Activated CD8-positive, alpha-beta memory T cell treated with anti-CD3 and anti-CD28 coated beads, Interleukin-2, amount 50 U/mL, for 48 hours (primary cell): ENCODE measurements around the gene HPN.
"Not testable (repeated sequence)": the region's sequence is repeated elsewhere in the genome, so short reads cannot be mapped to it uniquely, and the experiment has no call there.

Experiments
- DNase-seq: peaks from one replicate; pipeline ENCODE4 v3.0.0-alpha.2; 2020

Gene HPN

GRCh38 chr19:35044317-35045117 lies 3.0 kb downstream of the HPN start:
- peak; percentile 92 for DNase-seq

- peak; percentile 65 for DNase-seq
These were observed 4.3 kb downstream of the HPN start for GRCh38 chr19:35045667-35046300.

- no peak for DNase-seq
These were observed 4.9 kb downstream of the HPN start for GRCh38 chr19:35046461-35046860.

GRCh38 chr19:35048911-35049411 lies 7.4 kb downstream of the HPN start:
- no peak for DNase-seq

- no peak for DNase-seq
These were observed 7.9 kb downstream of the HPN start for GRCh38 chr19:35049456-35049855.

- DNase-seq = not testable (repeated sequence)
These were observed 9.1 kb downstream of the HPN start for GRCh38 chr19:35050662-35051061.

GRCh38 chr19:35051268-35051667 lies 9.7 kb downstream of the HPN start:
- DNase-seq = not testable (repeated sequence)

GRCh38 chr19:35051796-35052195 lies 10.3 kb downstream of the HPN start:
- DNase-seq = no peak

GRCh38 chr19:35052599-35053190 lies 11.2 kb downstream of the HPN start:
- DNase-seq = no peak

- no peak for DNase-seq
These were observed 12.3 kb downstream of the HPN start for GRCh38 chr19:35053667-35054293.

GRCh38 chr19:35054626-35055025 lies 13.1 kb downstream of the HPN start:
- no peak for DNase-seq

- no peak for DNase-seq
These were observed 14.2 kb downstream of the HPN start for GRCh38 chr19:35055715-35056179.

- no peak for DNase-seq
These were observed 15.1 kb downstream of the HPN start for GRCh38 chr19:35056513-35057063.

- no peak for DNase-seq
These were observed 16.8 kb downstream of the HPN start for GRCh38 chr19:35058370-35058769.

GRCh38 chr19:35059006-35059798 lies 17.7 kb downstream of the HPN start:
- no peak for DNase-seq

- DNase-seq = no peak
These were observed 18.2 kb downstream of the HPN start for GRCh38 chr19:35059799-35060091.

- DNase-seq = no peak
These were observed 18.8 kb downstream of the HPN start for GRCh38 chr19:35060160-35060855.

- DNase-seq = no peak
These were observed 20.3 kb downstream of the HPN start for GRCh38 chr19:35061583-35062373.

- no peak for DNase-seq
These were observed 21.4 kb downstream of the HPN start for GRCh38 chr19:35062942-35063341.

GRCh38 chr19:35063940-35064818 lies 22.7 kb downstream of the HPN start:
- no peak for DNase-seq
